ENCODE results near the gene PTPRU. TPM values are rescaled to one million over a fixed set of nuclear protein-coding genes. Genes with fewer than 3 reads are reported as not detected.
"Not testable (repeated sequence)": the region's sequence is repeated elsewhere in the genome, so short reads cannot be mapped to it uniquely, and the experiment has no call there.

The PTPRU gene
- total RNA-seq, 1 donor from 2014 or later = 27.1 TPM

DNA sequence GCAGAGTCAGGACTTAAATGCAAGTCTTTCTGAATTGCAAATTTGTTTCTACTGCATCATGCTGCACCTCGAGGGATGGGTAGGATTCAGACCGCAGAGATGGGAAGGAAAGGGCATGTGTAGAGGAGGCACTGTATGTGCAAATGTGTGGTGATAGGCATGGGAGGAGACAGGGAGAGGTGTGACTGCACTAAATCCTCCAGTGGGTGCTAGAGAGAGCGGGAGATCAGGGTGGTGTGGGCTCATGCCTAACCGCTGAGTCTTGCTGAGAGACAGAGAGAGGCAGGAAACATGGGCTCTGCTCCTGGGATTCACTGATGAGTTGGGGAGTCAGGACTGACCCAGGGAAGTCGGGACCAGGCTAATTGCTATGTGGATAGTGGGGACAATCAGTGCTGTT, 61.1 kb downstream of the PTPRU start:
- no peaks in the 10 kb centered on the region for H3K27me3 ChIP-seq (ENCODE audit: control insufficient read depth in 3 of 3, insufficient read depth in 3 of 3, low read length in 3 of 3)
- H3K36me3 ChIP-seq (ENCODE audit: control insufficient read depth in 3 of 3, insufficient read depth in 3 of 3, low read length in 3 of 3) = peaks cover 0 to 13% (median 5%) of the 10 kb centered on the region in 3 donors
- H3K9me3 ChIP-seq (ENCODE audit: control insufficient read depth in 3 of 3, low read length in 3 of 3) = no peaks in the 10 kb centered on the region
- H3K4me1 ChIP-seq (ENCODE audit: control insufficient read depth in 3 of 3, insufficient read depth in 3 of 3, low read length in 3 of 3) = no peaks in the 10 kb centered on the region
- no peak overlapping the region for H3K9ac ChIP-seq (ENCODE audit: low read depth in 1 of 3, low read length in 3 of 3)
- H3K4me3 ChIP-seq (ENCODE audit: low read length in 3 of 3) = no peak overlapping the region
- no peak overlapping the region for H3K27ac ChIP-seq (ENCODE audit: low read depth, low read length)

DNA sequence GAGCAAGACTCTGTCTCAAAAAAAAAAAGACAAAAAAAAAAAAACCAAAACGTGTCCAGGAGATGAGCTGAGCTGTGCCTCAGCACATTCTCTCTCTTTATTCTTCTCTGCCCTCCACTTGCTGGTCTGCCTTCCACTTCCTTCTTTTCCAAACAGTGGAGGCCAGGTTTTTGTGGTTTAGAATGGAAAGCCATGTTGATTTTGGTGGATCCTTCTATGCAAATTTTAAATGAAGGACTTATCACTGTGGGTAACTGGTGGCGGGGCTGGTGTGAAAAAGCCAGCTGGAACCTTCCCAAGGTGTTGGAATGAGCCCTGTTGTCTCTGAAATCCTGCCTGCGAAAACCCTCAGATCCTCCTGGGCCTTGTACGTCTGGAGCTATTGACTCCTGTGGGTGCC, 61.9 kb downstream of the PTPRU start:
- no peak overlapping the region for H3K4me3 ChIP-seq (ENCODE audit: low read length in 3 of 3)
- H3K9me3 ChIP-seq (ENCODE audit: control insufficient read depth in 3 of 3, low read length in 3 of 3) = no peaks in the 10 kb centered on the region
- no peaks in the 10 kb centered on the region for H3K4me1 ChIP-seq (ENCODE audit: control insufficient read depth in 3 of 3, insufficient read depth in 3 of 3, low read length in 3 of 3)
- H3K9ac ChIP-seq (ENCODE audit: low read depth in 1 of 3, low read length in 3 of 3) = no peak overlapping the region
- no peak overlapping the region for H3K27ac ChIP-seq (ENCODE audit: low read depth, low read length)
- H3K36me3 ChIP-seq (ENCODE audit: control insufficient read depth in 3 of 3, insufficient read depth in 3 of 3, low read length in 3 of 3) = peaks cover 0 to 13% (median 4%) of the 10 kb centered on the region in 3 donors
- no peaks in the 10 kb centered on the region for H3K27me3 ChIP-seq (ENCODE audit: control insufficient read depth in 3 of 3, insufficient read depth in 3 of 3, low read length in 3 of 3)

DNA sequence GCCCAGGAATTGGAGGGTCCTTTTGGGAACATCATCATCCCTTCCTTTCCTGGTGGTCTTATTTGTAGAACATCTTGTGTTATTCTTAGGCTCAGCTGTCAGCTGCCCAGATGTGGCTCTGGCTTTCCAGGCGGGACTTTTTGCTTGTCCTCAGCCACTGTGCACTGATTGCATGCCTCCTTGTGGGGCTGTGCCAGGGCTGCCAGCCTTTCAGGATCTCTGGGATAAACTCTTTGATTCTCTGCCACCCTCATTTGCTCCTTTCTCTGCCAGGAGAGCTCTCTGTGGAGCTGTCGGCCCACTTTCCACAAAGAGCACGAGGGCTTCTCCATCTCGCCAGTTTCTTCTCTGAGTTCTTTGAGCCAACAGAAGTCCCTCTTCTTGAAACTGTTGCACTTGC, 63.1 kb downstream of the PTPRU start:
- peaks cover 4 to 22% (median 12%) of the 10 kb centered on the region in 3 donors for H3K36me3 ChIP-seq (ENCODE audit: control insufficient read depth in 3 of 3, insufficient read depth in 3 of 3, low read length in 3 of 3)
- no peaks in the 10 kb centered on the region for H3K9me3 ChIP-seq (ENCODE audit: control insufficient read depth in 3 of 3, low read length in 3 of 3)
- no peak overlapping the region for H3K4me3 ChIP-seq (ENCODE audit: low read length in 3 of 3)
- H3K9ac ChIP-seq (ENCODE audit: low read depth in 1 of 3, low read length in 3 of 3) = no peak overlapping the region
- no peak overlapping the region for H3K27ac ChIP-seq (ENCODE audit: low read depth, low read length)
- no peaks in the 10 kb centered on the region for H3K27me3 ChIP-seq (ENCODE audit: control insufficient read depth in 3 of 3, insufficient read depth in 3 of 3, low read length in 3 of 3)
- no peaks in the 10 kb centered on the region for H3K4me1 ChIP-seq (ENCODE audit: control insufficient read depth in 3 of 3, insufficient read depth in 3 of 3, low read length in 3 of 3)

DNA sequence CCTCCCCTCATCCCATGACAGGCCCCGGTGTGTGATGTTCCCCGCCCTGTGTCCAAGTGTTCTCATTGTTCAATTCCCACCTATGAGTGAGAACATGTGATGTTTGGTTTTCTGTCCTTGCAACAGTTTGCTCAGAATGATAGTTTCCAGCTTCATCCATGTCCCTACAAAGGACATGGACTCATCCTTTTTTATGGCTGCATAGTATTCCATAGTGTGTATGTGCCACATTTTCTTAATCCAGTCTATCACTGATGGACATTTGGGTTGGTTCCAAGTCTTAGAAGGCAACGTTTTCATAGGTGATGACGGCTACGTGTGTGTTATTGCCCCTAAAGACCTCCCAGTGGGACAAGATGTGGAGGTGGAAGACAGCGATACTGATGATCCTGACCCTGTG, 65.4 kb downstream of the PTPRU start:
- H3K36me3 ChIP-seq (ENCODE audit: control insufficient read depth in 3 of 3, insufficient read depth in 3 of 3, low read length in 3 of 3) = peaks cover 9 to 21% (median 16%) of the 10 kb centered on the region in 3 donors
- not testable (repeated sequence) for H3K9ac ChIP-seq (ENCODE audit: low read depth in 1 of 3, low read length in 3 of 3); H3K27me3 ChIP-seq (ENCODE audit: control insufficient read depth in 3 of 3, insufficient read depth in 3 of 3, low read length in 3 of 3); H3K27ac ChIP-seq (ENCODE audit: low read depth, low read length); H3K4me3 ChIP-seq (ENCODE audit: low read length in 3 of 3); H3K9me3 ChIP-seq (ENCODE audit: control insufficient read depth in 3 of 3, low read length in 3 of 3); H3K4me1 ChIP-seq (ENCODE audit: control insufficient read depth in 3 of 3, insufficient read depth in 3 of 3, low read length in 3 of 3)

DNA sequence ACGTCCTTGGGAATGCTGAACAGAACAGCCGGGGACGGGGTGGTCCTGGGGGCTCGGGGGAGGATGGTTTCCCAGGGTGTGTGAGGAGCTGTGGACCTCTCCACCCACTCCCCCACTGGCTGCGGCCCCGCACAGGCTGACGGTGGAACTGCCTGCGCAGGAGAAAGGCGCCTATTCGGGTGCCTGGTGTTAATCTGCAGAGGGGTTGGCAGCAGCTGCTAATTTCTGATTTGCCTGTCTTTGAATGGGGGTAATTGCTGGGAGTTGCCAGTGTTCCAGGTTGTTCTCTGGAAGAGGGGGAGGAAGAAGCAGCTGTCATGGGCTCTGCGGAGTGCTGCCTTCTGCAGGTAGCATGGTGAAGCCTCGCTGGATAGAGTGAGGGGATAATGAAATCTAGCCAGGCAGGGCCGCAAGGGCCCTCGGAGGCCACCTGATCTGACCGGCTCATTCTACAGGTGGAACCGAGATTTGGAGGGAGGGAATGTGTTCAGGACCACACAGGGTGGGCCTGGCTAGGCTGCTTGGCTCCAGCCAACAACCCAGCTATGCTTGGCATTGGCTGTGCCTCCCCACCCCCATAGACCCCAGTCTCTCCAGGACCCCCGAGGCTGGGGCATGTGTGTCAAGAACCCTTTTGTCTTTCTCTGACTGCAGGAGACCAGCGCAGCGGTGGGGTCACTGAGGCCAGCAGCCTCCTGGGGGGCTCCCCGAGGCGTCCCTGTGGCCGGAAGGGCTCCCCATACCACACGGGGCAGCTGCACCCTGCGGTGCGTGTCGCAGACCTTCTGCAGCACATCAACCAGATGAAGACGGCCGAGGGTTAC, 67.1 kb downstream of the PTPRU start:
- Histone ChIP-seq H3K36me3 (ENCODE audit: control insufficient read depth in 3 of 3, insufficient read depth in 3 of 3, low read length in 3 of 3) (peaks cover 9 to 19% (median 16%) of the 10 kb centered on the region in 3 donors), H3K9me3 (ENCODE audit: control insufficient read depth in 3 of 3, low read length in 3 of 3) (no peaks in the 10 kb centered on the region), H3K4me1 (ENCODE audit: control insufficient read depth in 3 of 3, insufficient read depth in 3 of 3, low read length in 3 of 3) (no peaks in the 10 kb centered on the region), H3K27ac (ENCODE audit: low read depth, low read length) (no peak overlapping the region), H3K4me3 (ENCODE audit: low read length in 3 of 3) (no peak overlapping the region), H3K27me3 (ENCODE audit: control insufficient read depth in 3 of 3, insufficient read depth in 3 of 3, low read length in 3 of 3) (no peaks in the 10 kb centered on the region), H3K9ac (ENCODE audit: low read depth in 1 of 3, low read length in 3 of 3) (no peak overlapping the region)

DNA sequence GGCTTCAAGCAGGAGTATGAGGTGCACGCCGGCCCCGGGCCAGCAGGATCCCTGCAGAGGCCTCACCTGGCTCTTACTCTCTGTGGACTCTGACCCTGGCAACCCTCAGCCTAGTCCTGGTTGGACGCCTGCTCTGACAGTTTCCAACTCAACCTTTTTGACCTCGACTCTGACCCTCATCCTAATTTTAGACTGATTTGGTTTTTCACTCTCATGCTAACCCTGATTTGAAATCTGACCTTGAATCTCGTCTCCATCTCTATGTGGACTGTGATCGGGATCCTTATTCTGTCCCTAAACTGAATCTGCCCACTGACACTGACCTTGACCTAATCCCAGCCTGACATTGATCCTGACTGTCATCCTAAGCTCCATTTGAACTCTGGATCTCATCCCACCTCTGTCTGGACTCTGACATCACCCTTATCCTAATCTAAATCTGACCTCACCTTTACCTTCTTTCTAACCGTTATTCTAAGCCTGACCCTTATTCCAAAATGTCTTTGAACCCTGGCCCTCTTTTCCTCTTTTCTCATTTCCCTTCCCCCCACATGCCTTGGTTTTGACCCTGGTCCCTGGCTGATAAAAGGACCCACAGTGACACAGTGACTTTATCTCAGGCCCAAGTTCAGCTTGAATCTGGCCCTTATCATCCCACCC, 67.8 kb downstream of the PTPRU start:
- no peak overlapping the region for H3K27ac ChIP-seq (ENCODE audit: low read depth, low read length)
- peaks cover 9 to 19% (median 16%) of the 10 kb centered on the region in 3 donors for H3K36me3 ChIP-seq (ENCODE audit: control insufficient read depth in 3 of 3, insufficient read depth in 3 of 3, low read length in 3 of 3)
- no peaks in the 10 kb centered on the region for H3K4me1 ChIP-seq (ENCODE audit: control insufficient read depth in 3 of 3, insufficient read depth in 3 of 3, low read length in 3 of 3)
- H3K9me3 ChIP-seq (ENCODE audit: control insufficient read depth in 3 of 3, low read length in 3 of 3) = no peaks in the 10 kb centered on the region
- no peak overlapping the region for H3K4me3 ChIP-seq (ENCODE audit: low read length in 3 of 3)
- no peaks in the 10 kb centered on the region for H3K27me3 ChIP-seq (ENCODE audit: control insufficient read depth in 3 of 3, insufficient read depth in 3 of 3, low read length in 3 of 3)
- no peak overlapping the region for H3K9ac ChIP-seq (ENCODE audit: low read depth in 1 of 3, low read length in 3 of 3)

DNA sequence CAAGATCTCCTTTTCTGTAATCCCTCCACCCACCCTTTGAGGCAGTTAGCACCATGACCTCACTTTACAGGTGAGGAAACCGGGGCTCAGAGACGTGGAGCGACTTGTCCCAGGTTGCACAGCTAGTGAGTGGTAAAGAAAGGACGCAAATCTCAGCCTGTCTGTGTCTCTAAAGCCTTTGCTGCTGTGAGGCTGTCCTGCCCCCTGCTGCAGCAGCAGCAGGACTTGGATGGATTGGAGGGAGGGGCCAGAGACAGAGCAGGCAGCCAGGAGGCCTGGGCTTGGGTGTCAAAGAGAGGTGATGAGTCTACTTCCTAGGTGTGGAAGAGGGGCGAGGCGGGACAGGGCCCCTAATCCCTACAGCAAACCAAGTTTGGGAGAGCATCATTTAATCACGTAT, 69.6 kb downstream of the PTPRU start:
- Histone ChIP-seq H3K9ac (ENCODE audit: low read depth in 1 of 3, low read length in 3 of 3) (no peak overlapping the region), H3K4me3 (ENCODE audit: low read length in 3 of 3) (no peak overlapping the region), H3K27ac (ENCODE audit: low read depth, low read length) (no peak overlapping the region), H3K36me3 (ENCODE audit: control insufficient read depth in 3 of 3, insufficient read depth in 3 of 3, low read length in 3 of 3) (peaks cover 11 to 17% (median 14%) of the 10 kb centered on the region in 3 donors), H3K27me3 (ENCODE audit: control insufficient read depth in 3 of 3, insufficient read depth in 3 of 3, low read length in 3 of 3) (no peaks in the 10 kb centered on the region), H3K9me3 (ENCODE audit: control insufficient read depth in 3 of 3, low read length in 3 of 3) (no peaks in the 10 kb centered on the region), H3K4me1 (ENCODE audit: control insufficient read depth in 3 of 3, insufficient read depth in 3 of 3, low read length in 3 of 3) (no peaks in the 10 kb centered on the region)

DNA sequence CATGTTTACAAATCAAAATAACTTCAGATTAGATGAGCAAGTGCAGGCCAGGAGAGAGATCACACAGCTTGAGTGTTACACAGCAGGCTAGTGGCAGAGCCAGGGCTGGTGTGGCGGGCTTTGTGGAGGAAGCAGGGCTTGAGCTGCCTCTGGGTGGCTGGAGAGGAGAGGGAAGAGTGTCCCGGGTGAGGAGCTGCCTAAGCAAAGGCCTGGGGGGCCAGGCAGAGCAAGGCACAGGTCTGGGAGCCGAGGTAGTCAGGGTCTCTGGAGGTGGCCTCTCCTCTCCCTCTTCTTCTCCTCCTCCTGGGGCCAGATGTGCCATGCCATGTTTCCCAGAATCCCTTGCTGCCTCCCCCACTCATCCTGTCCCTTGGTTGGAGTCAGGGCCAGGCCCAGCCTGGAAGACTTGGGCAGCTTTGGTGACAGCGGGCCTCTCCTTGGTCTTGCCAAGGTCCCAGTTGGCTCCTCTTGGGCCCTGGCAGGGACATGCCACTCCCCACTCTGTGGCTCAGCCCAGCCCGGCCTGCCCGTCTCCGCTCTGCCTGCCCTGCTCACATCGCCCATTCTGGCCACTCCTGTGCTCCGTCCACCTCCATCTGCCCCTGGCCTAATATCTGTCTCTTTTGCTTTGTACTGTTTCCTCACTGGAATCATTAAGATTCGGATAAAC, 70.3 kb downstream of the PTPRU start:
- H3K4me3 ChIP-seq (ENCODE audit: low read length in 3 of 3) = no peak overlapping the region
- H3K9ac ChIP-seq (ENCODE audit: low read depth in 1 of 3, low read length in 3 of 3) = no peak overlapping the region
- H3K36me3 ChIP-seq (ENCODE audit: control insufficient read depth in 3 of 3, insufficient read depth in 3 of 3, low read length in 3 of 3) = peaks cover 11 to 17% (median 11%) of the 10 kb centered on the region in 3 donors
- no peaks in the 10 kb centered on the region for H3K9me3 ChIP-seq (ENCODE audit: control insufficient read depth in 3 of 3, low read length in 3 of 3)
- H3K4me1 ChIP-seq (ENCODE audit: control insufficient read depth in 3 of 3, insufficient read depth in 3 of 3, low read length in 3 of 3) = no peaks in the 10 kb centered on the region
- no peak overlapping the region for H3K27ac ChIP-seq (ENCODE audit: low read depth, low read length)
- H3K27me3 ChIP-seq (ENCODE audit: control insufficient read depth in 3 of 3, insufficient read depth in 3 of 3, low read length in 3 of 3) = no peaks in the 10 kb centered on the region

DNA sequence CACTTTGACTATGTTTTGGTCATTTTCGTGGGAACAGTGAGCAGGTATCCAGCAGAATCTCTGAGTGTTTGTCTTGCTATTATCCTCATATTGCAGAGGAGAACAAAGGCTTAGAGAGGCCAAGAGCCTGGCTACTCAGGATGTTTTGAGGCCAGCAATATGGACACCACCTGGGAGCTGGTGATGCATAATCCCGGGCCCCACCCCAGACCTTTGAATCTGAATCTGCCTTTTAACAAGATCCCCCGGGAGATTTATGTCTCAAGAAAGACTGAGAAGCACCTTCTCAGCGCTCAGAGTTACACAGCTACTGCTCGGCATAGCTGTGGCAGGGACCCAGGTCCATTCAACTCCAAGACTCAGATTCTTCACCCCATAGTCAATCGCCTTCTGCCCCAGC, 72.8 kb downstream of the PTPRU start:
- H3K9ac ChIP-seq (ENCODE audit: low read depth in 1 of 3, low read length in 3 of 3) = no peak overlapping the region
- peaks cover 6 to 15% (median 14%) of the 10 kb centered on the region in 3 donors for H3K36me3 ChIP-seq (ENCODE audit: control insufficient read depth in 3 of 3, insufficient read depth in 3 of 3, low read length in 3 of 3)
- H3K9me3 ChIP-seq (ENCODE audit: control insufficient read depth in 3 of 3, low read length in 3 of 3) = no peaks in the 10 kb centered on the region
- H3K27ac ChIP-seq (ENCODE audit: low read depth, low read length) = no peak overlapping the region
- H3K4me3 ChIP-seq (ENCODE audit: low read length in 3 of 3) = no peak overlapping the region
- no peaks in the 10 kb centered on the region for H3K4me1 ChIP-seq (ENCODE audit: control insufficient read depth in 3 of 3, insufficient read depth in 3 of 3, low read length in 3 of 3)
- H3K27me3 ChIP-seq (ENCODE audit: control insufficient read depth in 3 of 3, insufficient read depth in 3 of 3, low read length in 3 of 3) = no peaks in the 10 kb centered on the region

DNA sequence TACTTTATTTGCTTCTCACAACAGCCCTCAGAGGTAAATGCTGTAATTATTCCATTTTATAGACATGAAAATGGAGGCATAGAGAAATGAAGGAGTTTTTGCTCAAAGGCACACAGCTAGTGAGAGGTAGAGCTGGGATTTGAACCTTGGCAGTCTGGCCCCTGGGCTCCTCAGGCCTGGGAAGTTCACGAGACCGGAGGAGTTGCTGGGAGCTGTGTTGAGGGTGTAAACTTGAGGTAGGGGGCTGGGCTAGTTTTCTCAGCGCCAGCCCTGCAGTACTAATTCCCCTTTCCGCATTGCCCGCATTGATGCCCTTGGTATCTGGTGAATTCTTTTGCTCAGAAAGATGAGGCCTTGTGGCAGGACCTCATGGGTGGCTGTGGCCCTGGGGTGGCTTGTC, 73.3 kb downstream of the PTPRU start:
- H3K27ac ChIP-seq (ENCODE audit: low read depth, low read length) = no peak overlapping the region
- no peaks in the 10 kb centered on the region for H3K9me3 ChIP-seq (ENCODE audit: control insufficient read depth in 3 of 3, low read length in 3 of 3)
- H3K27me3 ChIP-seq (ENCODE audit: control insufficient read depth in 3 of 3, insufficient read depth in 3 of 3, low read length in 3 of 3) = no peaks in the 10 kb centered on the region
- H3K9ac ChIP-seq (ENCODE audit: low read depth in 1 of 3, low read length in 3 of 3) = no peak overlapping the region
- no peaks in the 10 kb centered on the region for H3K4me1 ChIP-seq (ENCODE audit: control insufficient read depth in 3 of 3, insufficient read depth in 3 of 3, low read length in 3 of 3)
- H3K4me3 ChIP-seq (ENCODE audit: low read length in 3 of 3) = no peak overlapping the region
- peaks cover 2 to 12% (median 9%) of the 10 kb centered on the region in 3 donors for H3K36me3 ChIP-seq (ENCODE audit: control insufficient read depth in 3 of 3, insufficient read depth in 3 of 3, low read length in 3 of 3)
